COLO668 (cell line): Measurements from ENCODE around the gene RB1.
"Not testable (repeated sequence)": the region's sequence is repeated elsewhere in the genome, so short reads cannot be mapped to it uniquely, and the experiment has no call there.

ENCODE experiments used
- DNase-seq: peaks from one replicate; lab custom pipeline; 2025; ENCODE audit not compliant: unreplicated experiment; lab: John Stamatoyannopoulos, UW

RB1 gene

GRCh38 chr13:48448285-48448958, 144.9 kb downstream of the RB1 start:
- DNase-seq = no peak

- no peak for DNase-seq
Measured at GRCh38 chr13:48448959-48449614, 145.5 kb downstream of the RB1 start.

DNA sequence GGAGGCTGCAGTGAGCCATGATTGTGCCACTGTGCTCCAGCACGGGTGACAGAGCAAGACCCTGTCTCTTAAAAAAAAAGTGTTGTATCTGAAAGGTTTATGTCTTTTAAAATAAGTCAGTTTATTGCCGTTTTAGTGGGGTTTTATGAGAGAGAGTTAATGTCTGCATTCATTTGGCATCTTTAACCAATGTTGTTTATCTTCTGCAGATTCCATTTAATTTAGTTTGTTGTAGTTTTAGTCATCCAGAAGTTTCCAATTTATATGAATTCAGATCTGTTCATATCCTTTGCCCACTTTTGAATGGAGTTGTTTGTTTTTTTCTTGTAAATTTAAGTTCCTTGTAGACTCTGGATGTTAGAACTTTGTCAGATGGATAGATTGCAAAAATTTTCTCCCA, 146.1 kb downstream of the RB1 start:
- no peak for DNase-seq

DNA sequence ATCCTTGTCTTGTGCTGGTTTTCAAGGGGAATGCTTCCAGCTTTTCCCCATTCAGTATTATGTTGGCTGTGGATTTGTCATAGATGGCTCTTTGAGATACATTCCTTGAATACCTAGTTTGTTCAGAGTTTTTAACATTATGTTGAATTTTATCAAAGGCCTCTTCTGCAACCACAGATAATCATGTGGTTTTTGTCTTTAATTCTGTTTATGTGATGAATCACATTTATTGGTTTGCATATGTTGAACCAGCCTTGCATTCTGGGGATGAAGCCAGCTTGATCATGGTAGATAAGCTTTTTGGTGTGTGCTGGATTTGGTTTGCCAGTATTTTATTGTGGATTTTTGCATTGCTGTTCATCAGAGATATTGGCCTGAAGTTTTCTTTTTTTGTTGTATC, 147.6 kb downstream of the RB1 start:
- DNase-seq = not testable (repeated sequence)

DNA sequence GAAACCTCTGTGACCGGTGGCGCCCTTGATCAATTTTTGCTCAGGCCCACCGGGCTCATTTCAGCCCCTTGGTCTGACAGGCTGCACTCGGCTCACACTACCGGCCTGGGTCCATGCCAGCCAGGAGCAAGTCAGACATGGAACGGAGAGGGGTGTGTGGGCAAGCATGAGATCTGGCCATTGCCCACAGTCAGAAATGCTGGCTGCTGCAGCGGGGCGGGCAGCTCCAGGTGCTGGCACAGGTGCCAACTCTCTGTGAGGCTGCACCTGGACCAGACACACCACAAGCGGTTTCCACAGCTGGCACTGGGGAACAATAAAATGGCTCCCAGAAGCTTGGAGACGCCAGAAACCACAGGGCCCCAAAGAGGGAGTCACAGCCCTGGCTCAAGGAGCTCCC, 153.0 kb downstream of the RB1 start:
- DNase-seq = no peak

DNA sequence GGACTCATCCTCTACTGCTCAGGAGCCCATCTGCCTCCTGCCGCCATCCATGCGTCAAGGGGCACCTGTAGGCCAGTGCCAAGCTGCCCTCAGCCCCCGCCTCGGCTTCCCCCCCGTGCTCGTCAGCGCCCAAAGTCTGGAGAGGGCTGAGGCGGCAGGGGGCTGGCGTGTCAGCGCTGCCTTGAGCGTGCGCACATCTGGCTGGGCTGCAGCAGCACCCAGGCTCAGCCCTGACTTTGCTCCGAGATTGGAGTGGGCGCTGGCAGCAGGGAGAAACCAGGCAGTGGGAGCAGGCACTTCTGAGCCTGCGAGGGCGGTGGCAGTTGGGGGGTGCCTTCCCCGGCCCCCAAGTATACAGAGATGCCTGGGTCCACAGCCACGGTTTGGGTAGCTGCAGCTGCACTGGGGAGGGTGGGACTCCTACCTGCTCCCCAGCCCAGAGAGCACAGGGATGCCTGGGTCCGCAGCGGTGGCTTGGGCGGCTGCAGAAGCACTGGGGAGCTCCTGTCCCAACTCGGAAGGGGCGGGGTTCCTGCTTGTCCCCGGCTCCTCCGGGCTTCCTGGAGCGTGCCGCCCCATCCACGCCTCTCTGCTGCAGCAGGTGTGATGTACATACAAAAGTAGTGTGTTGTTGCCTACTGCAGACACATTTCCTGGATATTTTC, 154.2 kb downstream of the RB1 start:
- no peak for DNase-seq

DNA sequence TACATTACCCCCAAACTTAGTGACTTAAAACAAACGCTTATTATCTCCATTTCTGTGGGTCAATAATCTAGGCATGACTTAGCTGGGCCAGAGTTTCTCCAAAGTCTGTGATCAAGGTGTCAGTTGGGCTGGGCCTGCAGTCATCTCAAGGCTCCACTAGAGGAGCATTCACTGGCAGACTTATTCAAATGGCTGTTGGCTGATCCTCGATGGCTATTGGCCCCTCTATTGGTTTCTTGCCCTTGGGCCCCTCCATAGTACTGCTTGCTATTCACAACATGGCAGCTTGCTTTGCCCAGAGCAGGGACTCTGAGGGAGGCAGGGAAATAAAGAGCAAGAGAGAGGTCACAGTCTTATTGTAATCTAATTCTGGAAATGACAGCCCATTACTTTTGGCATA, 171.7 kb downstream of the RB1 start:
- no peak for DNase-seq

DNA sequence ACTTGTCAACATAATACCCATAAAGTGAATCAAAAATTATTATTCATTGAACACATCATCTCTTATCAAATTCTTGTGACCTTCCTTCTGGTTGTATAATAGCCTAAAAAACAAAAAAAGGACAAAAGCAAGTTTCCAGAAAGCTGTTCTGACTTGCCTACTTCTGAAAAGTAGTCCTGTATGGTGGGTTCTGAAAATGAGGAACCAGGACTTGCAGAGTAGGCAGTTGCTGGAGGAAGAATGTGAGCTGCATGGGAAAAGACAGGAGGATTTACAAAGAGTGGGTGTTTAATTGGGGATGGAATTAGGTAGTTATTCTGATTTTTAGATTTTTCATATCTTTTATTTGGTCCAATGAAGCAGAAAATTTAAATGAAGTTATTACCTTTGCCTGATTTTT, 172.7 kb downstream of the RB1 start:
- no peak for DNase-seq

- no peak for DNase-seq
Measured at GRCh38 chr13:48476686-48477085, 173.1 kb downstream of the RB1 start.

DNA sequence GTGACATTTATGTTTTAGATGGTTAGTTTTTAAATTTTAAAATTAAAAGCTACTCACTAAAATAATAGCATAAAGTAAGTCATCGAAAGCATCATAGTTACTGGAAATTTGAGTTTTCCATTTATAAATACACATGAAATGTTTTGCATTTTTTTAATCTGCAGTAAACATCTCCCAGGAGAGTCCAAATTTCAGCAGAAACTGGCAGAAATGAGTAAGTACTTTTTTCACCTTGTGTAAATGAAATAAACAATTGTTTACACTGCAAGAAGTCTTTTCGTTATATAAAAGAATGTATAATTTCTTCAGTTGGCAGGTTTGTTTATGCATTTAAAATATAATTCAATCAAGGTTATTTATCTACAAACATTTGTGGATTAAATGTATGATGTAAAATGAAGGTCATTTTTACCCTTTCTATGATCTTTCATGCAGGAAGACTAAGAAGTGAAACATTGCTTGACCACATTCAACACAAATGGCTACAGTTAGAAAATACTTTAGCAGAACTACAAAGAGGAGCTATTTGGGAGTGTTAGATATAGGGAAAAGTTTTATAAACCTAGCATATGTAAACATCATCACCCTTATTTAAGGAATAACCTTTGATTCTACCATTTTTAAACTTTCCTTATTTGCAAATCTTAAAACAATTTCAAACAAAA, 173.8 kb downstream of the RB1 start:
- DNase-seq = no peak

DNA sequence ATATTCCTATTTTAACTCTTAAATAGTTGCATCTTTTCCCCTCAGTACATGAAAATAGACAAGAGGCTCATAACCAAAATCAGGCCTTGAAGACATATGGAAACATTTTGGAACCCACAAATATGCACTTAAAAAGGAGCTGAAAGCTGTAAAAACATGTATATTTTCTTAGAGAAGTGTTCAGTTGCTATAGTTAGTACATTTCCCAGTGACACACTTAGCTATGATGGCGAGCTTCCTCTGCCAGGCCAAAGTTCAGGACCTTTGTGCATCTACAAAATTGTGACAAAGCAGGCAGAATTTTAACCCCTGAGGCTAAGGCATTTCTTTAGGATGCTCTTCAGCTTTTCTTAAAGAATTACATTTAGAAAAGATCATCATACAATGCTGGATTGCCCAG, 174.8 kb downstream of the RB1 start:
- no peak for DNase-seq

GRCh38 chr13:48483575-48483974, 180.0 kb downstream of the RB1 start:
- DNase-seq = no peak

DNA sequence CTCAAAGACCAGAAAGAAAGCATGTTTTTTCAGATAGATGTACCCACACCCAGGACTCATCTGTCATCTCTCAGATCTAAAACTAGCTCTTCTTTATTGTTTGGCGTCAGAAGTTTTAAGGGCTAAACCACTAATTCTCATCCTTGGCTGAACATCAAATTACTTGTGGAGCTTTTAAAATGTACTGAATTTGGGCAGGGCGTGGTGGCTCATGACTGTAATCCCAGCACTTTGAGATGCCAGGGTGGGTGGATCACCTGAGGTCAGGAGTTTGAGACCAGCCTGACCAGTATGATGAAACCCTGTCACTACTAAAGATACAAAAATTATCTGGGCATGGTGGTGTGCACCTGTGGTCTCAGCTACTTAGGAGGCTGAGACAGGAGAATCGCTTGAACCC, 181.9 kb downstream of the RB1 start:
- no peak for DNase-seq

GRCh38 chr13:48486362-48486761, 182.8 kb downstream of the RB1 start:
- no peak for DNase-seq

DNA sequence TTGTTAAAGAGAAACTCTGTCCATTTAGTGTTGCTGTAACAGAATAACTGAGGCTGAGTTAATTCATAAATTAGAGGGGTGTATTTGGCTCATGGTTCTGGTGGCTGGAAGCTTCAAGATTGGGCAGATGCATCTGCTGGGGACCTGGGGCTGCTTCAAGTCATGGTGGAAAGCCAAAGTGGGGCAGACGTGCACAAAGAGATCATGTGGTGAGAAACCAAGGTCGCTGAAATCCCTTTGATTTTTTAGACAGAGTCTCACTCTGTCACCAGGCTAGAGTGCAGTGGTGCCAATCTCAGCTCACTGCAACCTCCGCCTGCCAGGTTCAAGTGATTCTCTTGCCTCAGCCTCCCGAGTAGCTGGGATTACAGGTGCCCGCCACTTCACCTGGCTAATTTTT, 183.3 kb downstream of the RB1 start:
- no peak for DNase-seq

GRCh38 chr13:48487968-48488367, 184.4 kb downstream of the RB1 start:
- DNase-seq = no peak

GRCh38 chr13:48488995-48489394, 185.4 kb downstream of the RB1 start:
- no peak for DNase-seq

DNA sequence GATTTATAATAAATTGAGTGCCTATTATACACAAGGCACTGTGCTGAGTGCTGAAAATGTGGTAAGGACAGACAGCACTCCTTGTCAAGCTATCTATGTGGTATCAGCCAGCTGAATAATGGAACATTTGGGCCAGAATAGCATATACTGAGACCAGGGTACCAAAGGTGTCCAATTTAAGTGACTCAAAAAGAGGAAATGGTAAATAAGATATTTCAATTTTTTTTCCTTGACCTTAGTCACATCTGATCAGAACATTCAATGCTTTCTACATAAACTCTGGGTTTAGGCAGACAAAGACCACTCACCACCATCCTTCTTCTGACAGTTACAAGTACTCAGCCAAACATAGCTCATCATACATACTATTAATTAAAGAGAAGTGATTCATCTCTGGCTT, 186.1 kb downstream of the RB1 start:
- no peak for DNase-seq

DNA sequence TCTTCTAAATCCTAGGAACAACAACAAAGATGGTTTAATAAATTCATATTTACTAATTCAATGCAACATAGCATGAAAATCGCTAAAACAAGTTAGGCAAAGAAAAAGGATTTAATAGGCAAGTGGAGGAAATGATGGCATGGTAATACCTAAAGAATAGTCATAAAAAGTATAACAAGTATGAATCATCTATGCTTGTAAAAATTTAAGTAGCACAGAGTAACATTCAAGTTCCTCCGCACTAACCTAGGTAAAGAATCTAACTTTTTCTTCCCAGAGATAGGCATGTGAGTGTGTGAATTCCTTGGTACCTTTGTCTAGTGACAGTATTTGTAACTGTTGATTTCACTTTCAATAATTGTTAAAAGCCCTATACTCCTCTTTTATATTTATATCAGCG, 186.7 kb downstream of the RB1 start:
- DNase-seq = no peak

DNA sequence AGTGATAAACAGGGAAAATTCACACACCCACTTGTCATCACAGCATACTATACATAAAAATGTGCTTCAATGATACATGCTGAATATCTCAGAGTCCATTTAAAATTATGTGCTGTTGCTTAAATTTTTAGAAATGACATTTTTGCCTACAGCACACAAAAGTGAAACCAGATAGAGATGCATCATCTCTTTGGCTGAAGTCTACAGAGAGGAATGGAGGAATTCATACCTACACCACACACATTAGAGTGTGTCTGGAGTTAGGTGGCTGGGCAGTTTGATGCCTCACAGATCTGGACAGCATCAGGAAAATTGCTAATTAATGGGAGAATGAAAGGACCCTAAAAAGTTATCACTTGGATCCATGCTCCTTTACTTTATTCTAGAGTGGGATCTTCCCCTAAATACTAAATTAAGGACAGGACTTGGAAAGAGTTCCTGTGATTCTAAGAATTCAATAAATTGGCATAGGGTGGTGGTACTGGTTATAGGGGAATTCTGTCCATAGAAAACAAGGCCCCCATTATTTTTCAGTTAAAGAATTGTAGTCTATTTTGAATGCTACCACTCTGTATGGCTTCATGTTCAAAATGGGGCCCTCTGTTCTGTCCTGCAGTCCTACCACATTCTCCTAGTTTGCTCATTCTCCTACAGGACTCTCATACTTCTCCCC, 188.0 kb downstream of the RB1 start:
- no peak for DNase-seq

GRCh38 chr13:48492096-48492440, 188.5 kb downstream of the RB1 start:
- no peak for DNase-seq
